ENCODE results near the gene PPIL1. TPM values are rescaled to one million over a fixed set of nuclear protein-coding genes. Genes with fewer than 3 reads are reported as not detected.

PPIL1 gene
- polyA plus RNA-seq, 1 donor = 51.2 TPM

- DNase-seq = no peak
These were observed 38.2 kb downstream of the PPIL1 start for GRCh38 chr6:36836111-36837021.

DNA sequence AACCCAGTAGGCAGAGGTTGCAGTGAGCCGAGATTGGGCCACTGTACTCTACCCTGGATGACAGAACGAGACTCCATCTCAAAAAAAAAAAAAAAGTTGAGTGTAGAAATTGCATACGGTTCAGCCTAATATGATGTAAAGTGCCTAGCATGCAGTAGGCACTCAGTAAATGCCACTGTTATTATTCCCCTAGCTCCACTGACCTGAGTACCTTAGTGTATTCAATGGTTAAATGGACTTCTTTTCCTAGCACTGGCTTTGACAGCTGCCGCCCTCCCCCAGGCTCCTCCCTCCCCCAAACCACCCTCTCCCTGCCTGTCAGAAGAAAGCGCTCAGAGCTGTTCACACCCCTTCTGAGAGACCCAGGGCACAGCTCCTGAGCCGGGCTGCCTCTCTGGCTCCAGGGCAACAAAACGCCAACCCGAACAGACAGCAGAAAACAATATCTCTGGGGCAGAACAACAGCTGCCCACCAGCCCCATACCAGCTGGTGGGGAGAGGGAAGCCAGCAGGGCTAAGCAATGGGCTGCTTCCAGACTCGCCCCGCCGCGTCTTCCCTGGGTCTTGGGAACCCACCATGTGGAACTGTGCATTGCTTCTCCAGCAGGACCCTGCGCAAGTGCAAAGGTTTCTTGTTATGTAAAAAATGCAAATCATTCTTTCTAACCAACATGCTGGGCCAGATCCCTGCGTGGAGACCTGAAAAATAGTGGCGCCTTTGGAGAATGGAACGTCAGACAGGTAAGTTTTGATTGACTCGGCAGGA lies 39.8 kb downstream of the PPIL1 start:
- no peak for DNase-seq

GRCh38 chr6:36833182-36833789 lies 41.3 kb downstream of the PPIL1 start:
- no peak for DNase-seq

- no peak for DNase-seq
These were observed 42.3 kb downstream of the PPIL1 start for GRCh38 chr6:36832313-36832712.

GRCh38 chr6:36830577-36830976 lies 44.0 kb downstream of the PPIL1 start:
- no peak for DNase-seq

GRCh38 chr6:36829919-36830544 lies 44.6 kb downstream of the PPIL1 start:
- DNase-seq = no peak

- DNase-seq = no peak
These were observed 47.1 kb downstream of the PPIL1 start for GRCh38 chr6:36827261-36828079.

DNA sequence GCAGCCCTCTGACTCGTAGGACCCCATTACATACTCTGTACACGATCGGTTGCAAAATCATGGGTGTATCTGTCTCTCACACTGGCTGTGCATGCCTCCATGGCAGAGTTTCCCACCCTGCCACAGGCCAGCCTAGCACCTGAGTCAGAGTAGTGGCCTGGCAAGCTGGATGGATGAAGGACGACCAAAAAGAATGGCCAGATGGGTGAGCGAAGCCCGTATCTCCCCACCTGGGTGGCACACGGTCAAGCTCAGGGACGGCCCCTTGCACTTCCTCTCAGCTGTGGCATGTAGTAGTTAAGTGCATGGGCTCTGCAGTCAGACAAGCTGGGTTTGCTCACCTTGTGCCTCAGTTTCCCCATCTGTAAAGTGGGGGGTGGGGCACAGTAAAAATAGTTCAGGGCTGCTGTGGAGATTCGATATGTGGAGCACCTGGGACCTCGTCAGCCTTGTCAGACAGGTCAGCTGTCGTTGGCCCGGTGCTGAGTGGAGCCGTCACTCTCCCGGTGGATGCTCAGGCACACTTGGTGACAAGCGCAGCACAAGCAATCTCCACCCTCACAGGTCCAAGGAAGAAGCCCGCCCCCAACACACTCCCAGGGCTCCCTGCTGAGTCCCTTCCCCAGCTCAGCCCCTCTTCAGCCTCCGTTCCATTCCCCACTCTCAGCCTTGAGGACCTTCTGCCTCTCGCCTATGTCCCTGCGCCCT lies 47.9 kb downstream of the PPIL1 start:
- no peak for DNase-seq

DNA sequence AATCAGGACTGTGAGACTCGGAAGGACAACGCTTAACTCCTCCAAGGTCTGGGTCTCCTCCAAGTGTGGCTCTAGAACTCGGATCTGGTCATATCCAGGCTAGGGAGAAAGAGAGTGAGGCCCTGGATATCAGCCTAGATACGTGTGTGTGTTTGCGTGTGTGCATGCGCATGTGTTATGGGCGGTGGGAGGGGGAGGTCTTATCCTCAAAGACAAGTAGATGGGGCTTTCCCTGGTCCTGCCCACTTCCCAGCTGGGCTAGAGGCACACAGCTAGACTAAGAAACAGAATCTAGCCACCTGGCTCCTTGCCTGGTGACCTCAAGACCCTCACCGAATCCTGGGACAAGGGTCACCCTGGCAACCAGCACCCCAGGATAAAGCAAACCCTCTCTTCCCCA lies 48.6 kb downstream of the PPIL1 start:
- no peak for DNase-seq

- no peak for DNase-seq
These were observed 49.2 kb downstream of the PPIL1 start for GRCh38 chr6:36825452-36825851.

GRCh38 chr6:36824253-36824652 lies 50.4 kb downstream of the PPIL1 start:
- no peak for DNase-seq

- DNase-seq = no peak
These were observed 51.0 kb downstream of the PPIL1 start for GRCh38 chr6:36823421-36824096.

DNA sequence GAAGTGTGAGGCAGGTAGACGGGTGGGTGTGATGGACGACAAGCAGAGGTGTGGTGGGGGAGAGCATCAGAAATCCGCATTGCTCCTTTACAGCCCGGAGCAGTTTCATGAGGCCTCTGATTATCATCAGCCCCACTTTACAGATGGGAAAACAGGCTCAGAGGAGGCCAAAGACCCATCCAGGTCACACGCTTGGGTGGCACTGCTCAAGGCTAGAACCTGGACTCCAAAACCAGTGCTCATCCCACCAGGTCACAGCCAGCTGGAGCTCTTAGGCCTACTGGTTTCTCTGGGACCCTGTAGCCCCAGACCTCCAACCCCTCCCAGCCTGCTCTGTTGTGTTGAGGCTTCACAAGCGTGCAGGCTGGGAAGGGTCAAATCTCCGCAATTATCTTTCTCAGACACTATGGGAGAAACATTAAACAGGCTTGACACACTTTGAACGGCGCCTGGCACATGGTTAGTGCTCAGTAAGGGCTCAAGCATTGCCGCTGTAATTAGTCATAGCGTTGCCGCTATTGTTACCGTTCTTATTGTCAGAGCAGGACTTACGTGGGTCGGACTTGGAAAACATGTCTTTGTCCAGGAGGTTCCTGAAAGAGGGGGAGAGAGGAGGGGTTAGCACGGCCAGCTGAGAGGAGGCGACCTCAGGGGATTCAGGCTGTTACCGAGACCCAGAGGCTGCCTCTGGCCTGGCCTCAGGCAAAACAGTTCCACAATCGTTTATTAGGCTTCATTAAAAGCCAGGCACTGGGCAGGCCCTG lies 51.9 kb downstream of the PPIL1 start:
- DNase-seq = no peak

- DNase-seq = no peak
These were observed 52.8 kb downstream of the PPIL1 start for GRCh38 chr6:36821581-36822335.

DNA sequence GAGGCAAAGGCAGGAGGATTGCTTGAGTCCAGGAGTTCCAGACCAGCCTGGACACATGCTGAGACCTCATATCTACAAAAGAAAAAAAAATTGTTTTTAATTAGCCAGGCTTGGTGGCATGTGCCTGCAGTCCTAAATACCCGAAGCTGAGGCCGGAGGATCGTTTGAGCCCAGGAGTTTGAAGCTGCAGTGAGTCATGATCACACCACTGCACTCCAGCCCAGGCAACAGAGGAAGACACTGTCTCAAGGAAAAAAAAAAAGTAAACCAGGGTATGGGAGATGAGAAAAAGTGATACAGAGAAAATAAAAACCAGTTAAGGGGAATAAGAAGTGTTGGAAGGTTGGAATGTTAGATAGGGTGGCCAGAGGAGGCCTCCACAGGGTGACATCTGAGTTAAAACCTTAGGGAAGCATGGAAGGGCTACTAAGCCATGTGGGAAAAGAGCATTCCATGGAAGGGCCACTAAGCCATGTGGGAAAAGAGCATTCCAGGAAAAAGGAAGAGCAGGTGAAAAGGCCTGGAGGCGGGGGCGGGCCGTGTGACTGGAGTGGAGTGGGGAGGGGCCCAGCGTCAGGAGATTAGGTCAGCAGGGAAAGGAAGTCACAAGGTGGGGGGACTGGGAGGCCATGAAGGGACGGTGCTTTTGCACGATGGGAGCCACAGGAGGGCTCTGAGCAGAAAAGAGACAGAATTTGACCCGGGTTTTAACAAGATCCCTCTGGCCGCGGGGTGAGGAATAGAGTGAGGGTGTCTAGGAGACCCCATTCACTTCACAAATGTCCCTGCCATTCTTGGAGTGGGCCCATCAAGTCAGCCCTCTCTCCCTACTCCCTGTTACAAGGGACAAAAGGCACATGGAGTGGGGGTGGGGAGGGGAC lies 53.7 kb downstream of the PPIL1 start:
- no peak for DNase-seq

DNA sequence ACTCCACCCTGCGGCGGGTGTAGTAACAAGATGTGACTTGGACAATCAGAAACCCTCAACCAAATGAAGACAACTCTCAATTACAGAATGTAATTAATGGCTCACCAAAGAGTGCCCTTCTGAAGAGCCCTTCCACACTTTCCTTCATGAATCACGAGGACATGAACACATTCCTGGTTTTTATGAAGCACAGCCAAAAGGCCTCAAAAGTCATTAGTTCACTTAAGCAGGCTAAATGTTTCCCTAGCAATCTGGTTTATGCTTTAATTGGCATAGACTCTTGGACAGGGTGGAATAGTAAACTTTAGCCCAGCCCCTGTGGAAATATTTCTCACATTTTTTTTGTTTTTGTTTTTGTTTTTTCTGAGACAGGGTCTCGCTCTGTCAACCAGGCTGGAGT lies 55.8 kb downstream of the PPIL1 start:
- DNase-seq = no peak

DNA sequence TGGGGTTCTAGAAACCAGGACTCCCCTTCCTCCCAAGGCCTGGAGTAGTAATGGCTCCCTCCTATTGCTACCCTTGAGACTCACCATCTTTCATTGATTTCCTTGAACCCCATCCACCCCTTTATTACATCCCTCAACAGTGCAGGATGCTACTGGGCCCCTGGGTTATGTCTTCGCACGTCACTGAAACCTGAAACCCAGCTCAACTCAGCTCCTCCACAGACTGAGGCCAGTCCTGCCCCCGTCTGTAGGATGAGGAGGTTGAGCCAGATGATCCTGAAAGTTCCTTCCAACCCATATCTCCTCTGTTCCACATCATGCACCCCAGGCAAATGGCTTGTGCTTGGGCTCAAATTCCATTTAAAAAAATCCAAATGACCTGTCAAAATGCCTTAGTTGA lies 56.8 kb downstream of the PPIL1 start:
- no peak for DNase-seq
